ENCODE measurements around the gene OAS2.

OAS2 gene

DNA sequence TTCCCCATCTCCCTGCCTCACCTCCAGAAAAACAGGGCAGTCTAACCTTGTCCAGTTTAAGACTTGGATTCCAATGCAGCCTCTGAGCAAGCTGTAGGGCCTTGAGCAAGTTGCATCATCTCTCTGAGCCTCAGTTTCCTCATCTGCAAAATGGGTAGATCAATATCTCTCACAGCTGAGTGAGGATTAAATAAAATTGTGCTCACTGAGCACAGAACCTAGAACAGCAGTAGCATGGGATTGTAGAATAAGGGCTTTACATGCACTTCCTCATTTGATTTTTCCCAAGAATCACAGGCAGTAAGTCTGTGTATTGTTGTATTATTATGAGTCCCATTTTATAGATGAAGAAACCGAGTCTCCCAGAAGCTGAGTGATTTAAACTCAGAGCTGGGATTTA is 80.2 kb downstream of the OAS2 start:
- Histone ChIP-seq H3K9ac (ENCODE audit: low read length) (no peak overlapping the region), H4K8ac (ENCODE audit: low read depth, low read length) (no peak overlapping the region), H3K36me3 (ENCODE audit: control insufficient read depth, insufficient read depth, low read length) (no peaks in the 10 kb centered on the region), H4K5ac (ENCODE audit: low read length) (no peak overlapping the region), H2BK5ac (ENCODE audit: low read length) (no peak overlapping the region), H3K18ac (ENCODE audit: low read length) (no peak overlapping the region), H3K4ac (ENCODE audit: low read depth, low read length) (no peak overlapping the region), H3K4me2 (ENCODE audit: low read length) (no peak overlapping the region), H3K79me2 (ENCODE audit: control insufficient read depth, insufficient read depth, low read length) (no peaks in the 10 kb centered on the region), H3K27ac (ENCODE audit: low read depth, low read length) (no peak overlapping the region), H3K79me1 (ENCODE audit: low read length) (no peaks in the 10 kb centered on the region), H3K4me3 (ENCODE audit: low read length) (no peak overlapping the region), H3K27me3 (ENCODE audit: insufficient read depth, low read length, poor library complexity) (peaks cover 6% of the 10 kb centered on the region), H3K23ac (ENCODE audit: low read length) (no peak overlapping the region), H2AK5ac (ENCODE audit: low read length) (no peak overlapping the region), H3K4me1 (ENCODE audit: control insufficient read depth, low read depth, low read length) (no peaks in the 10 kb centered on the region), H3K56ac (ENCODE audit: low read length) (no peak overlapping the region), H2BK15ac (replicated peaks; ENCODE audit: low read depth) (no peak overlapping the region), H2BK120ac (ENCODE audit: low read depth, low read length) (no peak overlapping the region)
- DNase-seq = no peak
- WGBS (ENCODE audit: extremely low coverage, insufficient coverage, low lambda C conversion rate) = no CpG with 5 or more reads among the region's 1 CpG

GRCh38 chr12:113059071-113059595 is 80.8 kb downstream of the OAS2 start:
- Histone ChIP-seq H3K36me3 (ENCODE audit: control insufficient read depth, insufficient read depth, low read length) (no peaks in the 10 kb centered on the region), H3K4me3 (ENCODE audit: low read length) (no peak overlapping the region), H2BK120ac (ENCODE audit: low read depth, low read length) (no peak overlapping the region), H3K79me2 (ENCODE audit: control insufficient read depth, insufficient read depth, low read length) (no peaks in the 10 kb centered on the region), H2AK5ac (ENCODE audit: low read length) (no peak overlapping the region), H2BK5ac (ENCODE audit: low read length) (no peak overlapping the region), H3K23ac (ENCODE audit: low read length) (no peak overlapping the region), H2BK15ac (replicated peaks; ENCODE audit: low read depth) (no peak overlapping the region), H3K4me1 (ENCODE audit: control insufficient read depth, low read depth, low read length) (no peaks in the 10 kb centered on the region), H3K9ac (ENCODE audit: low read length) (no peak overlapping the region), H3K56ac (ENCODE audit: low read length) (no peak overlapping the region), H3K27ac (ENCODE audit: low read depth, low read length) (no peak overlapping the region), H4K5ac (ENCODE audit: low read length) (no peak overlapping the region), H3K4me2 (ENCODE audit: low read length) (no peak overlapping the region), H3K18ac (ENCODE audit: low read length) (no peak overlapping the region), H3K79me1 (ENCODE audit: low read length) (no peaks in the 10 kb centered on the region), H3K4ac (ENCODE audit: low read depth, low read length) (no peak overlapping the region), H4K8ac (ENCODE audit: low read depth, low read length) (no peak overlapping the region), H3K27me3 (ENCODE audit: insufficient read depth, low read length, poor library complexity) (peaks cover 6% of the 10 kb centered on the region)
- no peak for DNase-seq
- 100% methylated on average over 1 of the region's 8 CpGs for WGBS (ENCODE audit: extremely low coverage, insufficient coverage, low lambda C conversion rate)

GRCh38 chr12:113060336-113060960 is 82.1 kb downstream of the OAS2 start:
- H3K23ac ChIP-seq (ENCODE audit: low read length) = no peak overlapping the region
- H3K27ac ChIP-seq (ENCODE audit: low read depth, low read length) = no peak overlapping the region
- H2AK5ac ChIP-seq (ENCODE audit: low read length) = no peak overlapping the region
- H4K5ac ChIP-seq (ENCODE audit: low read length) = no peak overlapping the region
- no peak overlapping the region for H2BK15ac ChIP-seq (replicated peaks; ENCODE audit: low read depth)
- no peak overlapping the region for H2BK120ac ChIP-seq (ENCODE audit: low read depth, low read length)
- H3K56ac ChIP-seq (ENCODE audit: low read length) = no peak overlapping the region
- H3K4ac ChIP-seq (ENCODE audit: low read depth, low read length) = no peak overlapping the region
- H3K9ac ChIP-seq (ENCODE audit: low read length) = no peak overlapping the region
- H3K27me3 ChIP-seq (ENCODE audit: insufficient read depth, low read length, poor library complexity) = peaks cover 6% of the 10 kb centered on the region
- no peak overlapping the region for H4K8ac ChIP-seq (ENCODE audit: low read depth, low read length)
- H3K4me2 ChIP-seq (ENCODE audit: low read length) = no peak overlapping the region
- no CpG with 5 or more reads among the region's 7 CpGs for WGBS (ENCODE audit: extremely low coverage, insufficient coverage, low lambda C conversion rate)
- no peaks in the 10 kb centered on the region for H3K36me3 ChIP-seq (ENCODE audit: control insufficient read depth, insufficient read depth, low read length)
- H3K79me2 ChIP-seq (ENCODE audit: control insufficient read depth, insufficient read depth, low read length) = no peaks in the 10 kb centered on the region
- H3K4me3 ChIP-seq (ENCODE audit: low read length) = no peak overlapping the region
- no peaks in the 10 kb centered on the region for H3K79me1 ChIP-seq (ENCODE audit: low read length)
- DNase-seq = no peak
- H3K4me1 ChIP-seq (ENCODE audit: control insufficient read depth, low read depth, low read length) = no peaks in the 10 kb centered on the region
- no peak overlapping the region for H2BK5ac ChIP-seq (ENCODE audit: low read length)
- no peak overlapping the region for H3K18ac ChIP-seq (ENCODE audit: low read length)

DNA sequence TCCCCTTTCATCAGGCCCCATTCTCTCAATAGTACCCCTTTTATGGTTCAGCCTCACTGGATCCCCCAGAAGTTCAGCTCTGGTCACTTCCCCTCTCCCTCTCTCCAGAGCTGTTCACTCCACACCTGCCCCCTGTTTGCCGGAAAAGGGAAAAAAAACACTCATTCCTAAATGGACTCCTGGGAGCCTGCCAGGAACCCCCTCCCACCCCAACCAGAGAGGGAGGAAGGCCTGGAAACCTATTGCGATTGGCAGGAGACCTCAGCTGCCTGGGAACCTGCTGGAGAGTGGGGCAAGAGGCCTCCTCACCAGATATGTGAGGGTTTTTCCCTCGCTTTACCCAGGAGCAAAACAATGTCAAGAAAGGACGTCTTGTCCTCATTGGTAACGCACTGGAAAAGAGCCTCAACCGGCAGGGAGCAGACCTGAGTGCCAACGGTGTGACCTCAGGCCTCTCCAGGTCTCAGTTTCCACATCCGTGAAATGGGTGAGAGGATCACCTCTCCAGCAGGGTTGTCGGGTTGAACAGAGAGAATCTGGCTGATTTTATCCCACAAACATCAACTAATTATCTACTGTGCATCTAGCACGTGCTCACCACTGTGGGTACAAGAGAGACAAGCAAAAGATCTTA is 82.9 kb downstream of the OAS2 start:
- Histone ChIP-seq H2BK15ac (replicated peaks; ENCODE audit: low read depth) (no peak overlapping the region), H3K79me1 (ENCODE audit: low read length) (no peaks in the 10 kb centered on the region), H3K36me3 (ENCODE audit: control insufficient read depth, insufficient read depth, low read length) (no peaks in the 10 kb centered on the region), H2AK5ac (ENCODE audit: low read length) (no peak overlapping the region), H3K18ac (ENCODE audit: low read length) (no peak overlapping the region), H3K27ac (ENCODE audit: low read depth, low read length) (no peak overlapping the region), H3K4ac (ENCODE audit: low read depth, low read length) (no peak overlapping the region), H3K4me3 (ENCODE audit: low read length) (no peak overlapping the region), H3K27me3 (ENCODE audit: insufficient read depth, low read length, poor library complexity) (peaks cover 2% of the 10 kb centered on the region), H4K5ac (ENCODE audit: low read length) (no peak overlapping the region), H3K4me2 (ENCODE audit: low read length) (no peak overlapping the region), H3K9ac (ENCODE audit: low read length) (no peak overlapping the region), H3K23ac (ENCODE audit: low read length) (no peak overlapping the region), H2BK5ac (ENCODE audit: low read length) (no peak overlapping the region), H3K79me2 (ENCODE audit: control insufficient read depth, insufficient read depth, low read length) (no peaks in the 10 kb centered on the region), H3K56ac (ENCODE audit: low read length) (no peak overlapping the region), H3K4me1 (ENCODE audit: control insufficient read depth, low read depth, low read length) (no peaks in the 10 kb centered on the region), H2BK120ac (ENCODE audit: low read depth, low read length) (no peak overlapping the region), H4K8ac (ENCODE audit: low read depth, low read length) (no peak overlapping the region)
- DNase-seq = no peak
- no CpG with 5 or more reads among the region's 10 CpGs for WGBS (ENCODE audit: extremely low coverage, insufficient coverage, low lambda C conversion rate)

All from mesendoderm (in vitro differentiated cells).